Activated T-helper 1 cell treated with Interleukin-2 at 50 U/mL for 16 hours (primary cell): ENCODE measurements around the gene PLCB4.

Source experiments
- DNase-seq: peaks from one replicate; pipeline ENCODE4 v3.0.0-alpha.2; 2020; ENCODE audit warnings: low read depth

The PLCB4 gene

DNA sequence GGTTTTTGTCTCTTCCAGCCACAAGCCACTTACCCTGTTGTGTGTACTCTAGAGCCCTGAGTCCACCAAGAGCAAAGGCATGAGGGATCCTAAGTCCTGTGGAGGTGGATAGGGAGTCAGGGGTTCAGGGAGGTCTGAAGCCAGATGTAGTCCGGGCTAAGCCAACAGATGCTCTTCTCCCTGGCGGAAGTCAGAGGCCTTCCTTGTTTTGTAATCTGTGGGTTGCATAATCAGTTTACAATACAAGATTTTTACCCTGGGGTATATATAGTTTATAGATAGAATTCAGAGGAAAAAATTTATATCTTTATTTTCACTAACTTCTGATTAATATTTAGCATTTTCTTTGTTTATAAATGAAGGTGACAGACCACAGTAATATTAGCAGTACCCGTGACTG, 454.7 kb downstream of the PLCB4 start:
- no peak for DNase-seq
